Activated CD8-positive, alpha-beta memory T cell treated with anti-CD3 and anti-CD28 coated beads, Interleukin-2, amount 10 ng/mL, durations not matched to agents 7 days and 5 days (primary cell): Measurements from ENCODE around the gene NCKAP5L. TPM values are rescaled to one million over a fixed set of nuclear protein-coding genes. Genes with fewer than 3 reads are reported as not detected.
"Not testable (repeated sequence)": the region's sequence is repeated elsewhere in the genome, so short reads cannot be mapped to it uniquely, and the experiment has no call there.

Experiments
- ATAC-seq: fragments of 150-1000 bp; cut with Tn5 transposase; one replicate; pipeline ENCODE4 v1.10.0; 2021; ENCODE audit warnings: moderate library complexity
- CTCF ChIA-PET: fragments of 350-600 bp; sonication (Branson Sonifier 250); formaldehyde crosslinking; loops from one replicate; lab custom pipeline; 2021; ENCODE audit warnings: antibody characterized with exemption; lab: Charles Lee
- DNase-seq: peaks from one replicate; pipeline ENCODE4 v3.0.0-alpha.2; 2020
- H3K27ac Mint-ChIP-seq: one replicate; pipeline ENCODE4 v1.8.0; 2021; ENCODE audit warnings: mild to moderate bottlenecking, mixed read lengths
- H3K27me3 Mint-ChIP-seq: one replicate; pipeline ENCODE4 v1.8.0; 2021; ENCODE audit warnings: mixed read lengths
- H3K36me3 Mint-ChIP-seq: one replicate; pipeline ENCODE4 v1.8.0; 2021; ENCODE audit warnings: mild to moderate bottlenecking, mixed read lengths
- H3K4me1 Mint-ChIP-seq: one replicate; pipeline ENCODE4 v1.8.0; 2021; ENCODE audit warnings: mixed read lengths
- H3K4me3 Mint-ChIP-seq: one replicate; pipeline ENCODE4 v1.8.0; 2021; ENCODE audit warnings: mild to moderate bottlenecking, moderate library complexity, mixed read lengths
- H3K9me3 Mint-ChIP-seq: one replicate; pipeline ENCODE4 v1.8.0; 2022; ENCODE audit warnings: low read depth, mixed read lengths
- total RNA-seq, 2 experiments: library from RNA; stranded (reverse); gene quantifications; one replicate each; pipeline ENCODE4 v1.2.3, GENCODE V29; 2021

Gene NCKAP5L
- total RNA-seq, 2 experiments from 2014 or later: 1.1 to 1.4 TPM

DNA sequence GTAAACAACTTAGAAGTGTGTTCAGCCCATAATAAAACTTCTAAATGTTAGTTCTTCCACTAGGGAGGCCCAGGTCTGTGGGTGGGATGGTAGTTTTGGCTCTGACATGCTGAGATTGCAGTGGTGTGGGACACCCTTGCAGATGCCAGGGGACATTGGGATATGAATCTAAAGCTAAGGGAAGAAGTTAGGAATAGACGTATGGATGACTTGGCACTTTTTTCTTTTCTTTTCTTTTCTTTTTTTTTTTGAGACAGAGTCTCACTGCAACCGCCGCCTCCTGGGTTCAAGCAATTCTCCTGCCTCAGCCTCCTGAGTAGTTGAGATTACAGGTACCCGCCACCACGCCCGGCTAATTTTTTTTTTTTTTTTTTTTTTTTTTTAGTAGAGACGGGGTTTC is 55.1 kb downstream of the NCKAP5L start:
- not testable (repeated sequence) for H3K4me3 Mint-ChIP-seq, H3K36me3 Mint-ChIP-seq, ATAC-seq, DNase-seq, H3K27ac Mint-ChIP-seq, H3K9me3 Mint-ChIP-seq, H3K27me3 Mint-ChIP-seq
- peaks cover 11% of the 10 kb centered on the region for H3K4me1 Mint-ChIP-seq
- CTCF ChIA-PET: interaction anchor here (1.3 to 3.2 kb wide), 4 partner anchors 10 to 193 kb away, joined by 3 to 19 read pairs (median 10); partner anchors contain the start of gene TMBIM6

DNA sequence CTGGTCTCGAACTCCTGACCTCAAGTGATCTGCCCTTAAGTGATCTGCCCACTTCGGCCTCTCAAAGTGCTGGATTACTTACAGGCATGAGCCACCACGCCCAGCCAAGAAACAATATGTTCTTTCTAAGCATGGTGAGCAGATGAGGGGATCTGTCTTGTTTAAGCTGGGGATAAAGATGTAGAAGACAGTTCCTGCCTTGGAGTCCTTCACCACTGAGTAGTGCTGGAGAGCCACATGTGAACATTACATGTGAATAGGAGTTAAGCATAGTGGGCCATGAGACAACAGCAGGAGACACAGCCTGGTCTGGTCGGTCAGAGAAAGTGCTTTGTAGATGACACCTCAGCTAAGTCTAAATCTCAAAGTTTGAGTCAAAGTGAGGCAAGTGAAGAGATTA is 60.9 kb downstream of the NCKAP5L start:
- DNase-seq: no peak
- H3K27ac Mint-ChIP-seq: no peak overlapping the region
- H3K4me1 Mint-ChIP-seq: peaks cover 30% of the 10 kb centered on the region
- no peaks in the 10 kb centered on the region for H3K27me3 Mint-ChIP-seq
- peaks cover 30% of the 10 kb centered on the region for H3K36me3 Mint-ChIP-seq
- CTCF ChIA-PET: interaction anchor here (1.4 to 3.0 kb wide), 5 partner anchors 10 to 72 kb away, joined by 3 to 15 read pairs (median 11); partner anchors contain the start of gene TMBIM6
- no peaks in the 10 kb centered on the region for H3K9me3 Mint-ChIP-seq
- H3K4me3 Mint-ChIP-seq: no peak overlapping the region
- ATAC-seq: no peak

DNA sequence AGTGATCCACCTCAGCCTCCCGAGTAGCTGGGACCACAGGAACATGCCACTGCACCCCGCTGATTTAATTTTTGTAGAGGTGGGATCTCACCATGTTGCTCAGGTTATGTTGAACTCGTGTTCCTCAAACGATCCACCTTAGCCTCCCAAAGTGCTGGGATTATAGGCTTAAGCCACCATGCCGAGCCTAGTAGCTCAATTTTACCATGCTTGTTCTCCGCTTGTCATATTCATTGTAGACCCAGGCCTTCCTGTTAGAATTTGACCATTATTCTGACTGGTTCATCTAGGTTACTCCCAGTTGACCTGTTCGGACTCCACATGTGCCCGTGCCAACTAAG is 62.1 kb downstream of the NCKAP5L start:
- DNase-seq (no peak), ATAC-seq (no peak)
- no peaks in the 10 kb centered on the region for H3K9me3 Mint-ChIP-seq
- peaks cover 42% of the 10 kb centered on the region for H3K4me1 Mint-ChIP-seq
- H3K27ac Mint-ChIP-seq: no peak overlapping the region
- peaks cover 40% of the 10 kb centered on the region for H3K36me3 Mint-ChIP-seq
- CTCF ChIA-PET: interaction anchor here (1.2 to 3.3 kb wide), 4 partner anchors 9 to 25 kb away, joined by 3 to 20 read pairs (median 10); partner anchors contain the start of gene TMBIM6
- no peaks in the 10 kb centered on the region for H3K27me3 Mint-ChIP-seq
- no peak overlapping the region for H3K4me3 Mint-ChIP-seq

DNA sequence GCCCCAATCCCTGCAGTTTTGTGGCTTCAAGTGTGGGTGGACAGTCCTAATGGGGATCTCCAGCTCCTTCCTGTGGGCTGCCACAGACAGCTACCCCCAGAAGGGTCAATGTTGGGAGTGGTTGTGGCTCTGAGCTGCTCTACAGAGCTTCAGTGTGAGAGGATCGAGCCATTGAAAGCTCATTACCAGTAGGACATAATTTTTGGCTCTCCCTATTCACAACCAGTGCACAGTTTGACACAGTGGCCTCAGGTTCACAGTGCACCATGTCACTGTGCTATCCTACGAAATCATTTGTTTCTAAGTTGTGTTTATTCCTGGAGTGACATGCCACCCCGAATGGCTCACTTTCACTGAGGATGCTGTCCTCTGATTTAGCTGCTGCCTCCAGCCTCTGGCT is 64.1 kb downstream of the NCKAP5L start:
- ATAC-seq: no peak
- peaks cover 49% of the 10 kb centered on the region for H3K4me1 Mint-ChIP-seq
- no peak overlapping the region for H3K4me3 Mint-ChIP-seq
- H3K36me3 Mint-ChIP-seq: peaks cover 44% of the 10 kb centered on the region
- peak overlapping the region; percentile 85 for H3K27ac Mint-ChIP-seq
- no peak for DNase-seq
- H3K27me3 Mint-ChIP-seq: no peaks in the 10 kb centered on the region
- no peaks in the 10 kb centered on the region for H3K9me3 Mint-ChIP-seq
- CTCF ChIA-PET: interaction anchor here (0.7 to 4.9 kb wide), 9 partner anchors 9 to 126 kb away, joined by 3 to 81 read pairs (median 3); partner anchors contain the start of gene TMBIM6

DNA sequence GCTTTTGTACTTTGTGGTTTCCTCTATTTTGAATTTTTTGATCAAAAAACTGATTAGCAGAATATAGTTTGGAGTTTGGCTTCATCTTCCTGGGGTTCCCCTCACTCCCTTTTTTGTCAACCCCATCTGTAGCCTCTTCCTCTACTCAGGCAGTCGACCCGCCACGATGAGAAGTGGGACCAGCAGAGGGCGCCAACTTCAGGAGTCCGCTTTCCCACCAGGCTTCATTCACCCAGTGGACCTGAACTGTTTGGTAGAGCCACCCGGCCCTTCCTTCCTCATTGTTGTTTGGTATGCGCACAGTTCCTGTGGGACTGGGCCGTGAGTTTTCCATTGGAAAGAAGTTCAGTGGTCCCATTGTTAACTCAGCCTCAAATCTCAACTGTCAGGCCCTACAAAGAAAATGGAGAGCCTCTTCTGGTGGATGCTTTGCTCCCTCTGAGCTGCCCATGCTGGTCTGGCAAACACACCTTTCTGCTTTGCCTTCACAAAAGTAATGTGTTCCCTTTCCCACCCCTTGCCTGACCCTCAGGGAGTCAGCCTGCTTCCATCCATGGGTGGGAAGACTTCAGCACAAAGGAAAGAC is 65.1 kb downstream of the NCKAP5L start:
- H3K36me3 Mint-ChIP-seq: peaks cover 55% of the 10 kb centered on the region

DNA sequence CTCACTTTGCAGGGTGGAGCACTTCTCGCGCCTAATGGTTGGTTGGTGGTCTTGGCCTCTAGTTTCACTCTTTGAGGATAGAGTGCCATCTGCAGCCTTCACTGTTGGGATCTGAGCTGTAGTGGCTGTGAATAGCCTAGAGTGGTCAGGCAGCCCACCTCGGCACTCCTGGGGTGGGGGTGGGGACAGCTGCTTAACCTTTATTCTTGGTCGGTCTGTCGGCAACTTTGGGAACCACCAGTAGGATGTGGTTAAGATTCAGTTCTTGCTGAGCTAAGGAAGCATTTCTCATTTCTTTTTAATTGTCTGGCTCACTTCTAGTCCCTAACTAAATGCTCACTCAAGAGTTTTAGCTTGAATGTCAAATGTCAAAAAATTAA is 65.8 kb downstream of the NCKAP5L start:
- CTCF ChIA-PET: interaction anchor here (0.7 to 4.9 kb wide), 26 partner anchors 9 to 294 kb away, joined by 3 to 81 read pairs (median 4); partner anchors contain the start of genes BCDIN3D, NCKAP5L and TMBIM6
- Mint-ChIP-seq H3K9me3 (no peaks in the 10 kb centered on the region), H3K4me1 (peaks cover 51% of the 10 kb centered on the region), H3K27me3 (no peaks in the 10 kb centered on the region), H3K27ac (peak overlapping the region; percentile 85), H3K4me3 (no peak overlapping the region), H3K36me3 (peaks cover 61% of the 10 kb centered on the region)
- ATAC-seq (peak; percentile 41), DNase-seq (peak; percentile 64)

More for the DNA sequence above, 65.1 kb downstream of the NCKAP5L start:
- CTCF ChIA-PET: interaction anchor here (0.7 to 4.9 kb wide), 23 partner anchors 10 to 293 kb away, joined by 3 to 81 read pairs (median 4); partner anchors contain the start of genes BCDIN3D, NCKAP5L and TMBIM6
- peak; percentile 88 for DNase-seq
- no peaks in the 10 kb centered on the region for H3K9me3 Mint-ChIP-seq
- H3K4me1 Mint-ChIP-seq: peaks cover 52% of the 10 kb centered on the region
- peak overlapping the region; percentile 17 for H3K4me3 Mint-ChIP-seq
- ATAC-seq: peak; percentile 74
- peak overlapping the region; percentile 85 for H3K27ac Mint-ChIP-seq
- no peaks in the 10 kb centered on the region for H3K27me3 Mint-ChIP-seq

DNA sequence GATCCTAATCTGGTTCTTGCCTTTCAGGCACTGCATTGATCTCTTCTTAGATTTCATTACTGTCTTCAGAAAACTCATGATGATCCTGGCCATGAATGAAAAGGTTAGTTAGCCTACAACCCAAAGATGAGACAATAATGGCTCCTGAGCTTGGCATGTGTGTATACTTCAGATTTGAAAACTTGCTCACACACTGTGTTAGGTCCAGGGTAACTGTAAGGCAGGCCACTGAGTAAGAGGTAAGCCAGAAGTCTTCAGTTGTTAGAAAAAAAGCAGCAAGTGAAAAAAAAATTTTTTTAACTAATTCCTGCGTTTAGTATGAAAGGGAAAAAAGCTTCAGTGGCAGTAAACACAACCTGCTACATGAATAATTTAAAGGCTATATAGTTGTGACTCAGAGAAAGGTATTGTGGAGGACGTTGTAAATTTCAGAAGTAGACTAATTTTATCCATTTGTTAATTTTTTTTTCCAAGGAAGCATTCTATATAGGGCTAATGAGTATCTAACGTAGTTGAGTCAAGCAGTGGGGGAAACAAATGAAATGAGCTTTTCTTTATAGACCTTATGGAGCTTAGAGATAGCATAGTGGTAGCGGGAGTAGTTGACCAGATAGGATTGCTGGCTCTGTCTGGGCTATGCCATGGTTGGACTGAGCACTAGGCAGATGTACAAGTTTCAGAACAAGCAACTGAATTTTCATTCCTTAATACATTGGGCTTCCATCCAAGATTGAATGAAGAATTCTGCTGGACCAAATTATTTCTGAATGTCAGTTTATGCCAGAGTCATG is 66.3 kb downstream of the NCKAP5L start:
- Mint-ChIP-seq H3K27me3 (no peaks in the 10 kb centered on the region), H3K4me3 (no peak overlapping the region), H3K27ac (peak overlapping the region; percentile 85), H3K9me3 (no peaks in the 10 kb centered on the region), H3K36me3 (peaks cover 67% of the 10 kb centered on the region), H3K4me1 (peaks cover 51% of the 10 kb centered on the region)
- ATAC-seq (peak; percentile 14), DNase-seq (no peak)
- CTCF ChIA-PET: interaction anchor here (0.7 to 4.9 kb wide), 26 partner anchors 9 to 294 kb away, joined by 3 to 81 read pairs (median 4); partner anchors contain the start of genes BCDIN3D, NCKAP5L and TMBIM6

DNA sequence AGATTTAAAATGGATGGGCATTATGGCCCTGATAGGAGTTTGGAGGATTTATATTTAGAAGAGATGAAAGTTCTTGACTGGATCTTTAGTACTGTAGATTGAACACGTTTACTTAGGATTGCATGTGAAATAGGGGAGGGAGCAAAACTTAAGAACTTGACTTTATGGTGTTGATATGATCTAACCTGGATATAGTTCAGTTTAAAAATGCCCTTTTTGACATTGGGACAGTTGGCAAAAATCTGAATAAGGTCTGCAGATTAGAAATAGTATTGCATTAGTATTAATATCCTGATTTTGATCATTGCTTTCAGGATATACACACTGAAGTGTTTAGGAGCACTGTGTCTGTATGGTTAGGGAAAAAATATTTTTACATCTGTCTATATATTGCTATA is 77.2 kb downstream of the NCKAP5L start:
- peak overlapping the region; percentile 57 for H3K4me3 Mint-ChIP-seq
- H3K4me1 Mint-ChIP-seq: peaks cover 75% of the 10 kb centered on the region
- no peaks in the 10 kb centered on the region for H3K27me3 Mint-ChIP-seq
- H3K9me3 Mint-ChIP-seq: no peaks in the 10 kb centered on the region
- DNase-seq (no peak), ATAC-seq (no peak)
- peaks cover 64% of the 10 kb centered on the region for H3K36me3 Mint-ChIP-seq
- H3K27ac Mint-ChIP-seq: peak overlapping the region; percentile 94
- CTCF ChIA-PET: interaction anchor here (1.4 to 3.7 kb wide), 5 partner anchors 10 to 195 kb away, joined by 3 to 22 read pairs (median 13); partner anchors contain the start of gene TMBIM6

DNA sequence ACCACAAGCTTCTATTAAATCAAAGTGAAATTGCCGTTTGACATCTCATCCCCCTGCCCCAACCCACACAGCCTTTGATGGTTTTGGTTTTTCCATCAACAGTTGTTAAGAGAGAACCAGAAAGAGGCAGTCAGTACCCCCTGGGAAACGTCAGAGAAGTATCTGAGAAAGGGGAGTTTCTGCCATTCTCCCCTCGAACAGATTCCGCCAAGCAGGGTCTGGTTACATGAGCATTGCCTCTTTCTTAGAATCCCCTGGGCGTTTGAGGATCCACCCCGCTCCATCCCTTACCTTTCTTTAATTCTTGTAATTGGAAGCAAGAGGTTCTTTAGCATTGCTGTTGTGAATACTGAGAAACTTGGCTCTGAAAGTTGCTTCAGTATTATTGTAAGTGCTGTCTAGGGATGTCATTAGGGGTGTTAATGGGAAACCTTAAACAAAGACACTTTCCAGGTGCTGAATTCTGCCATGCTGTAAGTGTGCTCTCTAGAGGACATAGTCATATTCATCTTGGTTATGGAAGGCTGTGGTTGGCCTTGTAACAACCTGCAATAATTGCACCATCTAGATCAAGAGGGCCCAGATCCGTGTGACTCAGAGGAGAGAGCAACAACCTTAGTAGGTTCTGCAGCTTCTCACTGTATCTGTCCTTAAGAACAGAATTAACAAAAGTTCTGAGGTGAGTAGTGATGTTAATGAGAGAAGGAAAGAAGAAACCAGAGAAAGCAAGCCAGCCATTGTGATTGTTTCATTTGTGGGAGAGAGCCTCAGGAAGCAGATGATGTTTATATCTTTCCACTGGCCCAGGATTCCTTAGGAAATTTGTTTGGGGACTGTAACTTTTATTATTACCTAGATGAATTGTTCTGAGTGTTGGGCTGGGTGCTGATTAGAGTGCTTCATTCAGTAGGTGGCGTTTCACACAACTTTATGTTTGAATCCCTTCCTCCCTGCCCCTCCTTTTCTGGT is 77.9 kb downstream of the NCKAP5L start:
- peak overlapping the region; percentile 94 for H3K27ac Mint-ChIP-seq
- DNase-seq: peak; percentile 79
- H3K36me3 Mint-ChIP-seq: peaks cover 58% of the 10 kb centered on the region
- CTCF ChIA-PET: interaction anchor here (1.4 to 3.7 kb wide), 6 partner anchors 8 to 195 kb away, joined by 3 to 22 read pairs (median 5); partner anchors contain the start of gene TMBIM6
- H3K9me3 Mint-ChIP-seq: no peaks in the 10 kb centered on the region
- no peaks in the 10 kb centered on the region for H3K27me3 Mint-ChIP-seq
- peaks cover 78% of the 10 kb centered on the region for H3K4me1 Mint-ChIP-seq
- H3K4me3 Mint-ChIP-seq: peak overlapping the region; percentile 57
- ATAC-seq: peak; percentile 85

DNA sequence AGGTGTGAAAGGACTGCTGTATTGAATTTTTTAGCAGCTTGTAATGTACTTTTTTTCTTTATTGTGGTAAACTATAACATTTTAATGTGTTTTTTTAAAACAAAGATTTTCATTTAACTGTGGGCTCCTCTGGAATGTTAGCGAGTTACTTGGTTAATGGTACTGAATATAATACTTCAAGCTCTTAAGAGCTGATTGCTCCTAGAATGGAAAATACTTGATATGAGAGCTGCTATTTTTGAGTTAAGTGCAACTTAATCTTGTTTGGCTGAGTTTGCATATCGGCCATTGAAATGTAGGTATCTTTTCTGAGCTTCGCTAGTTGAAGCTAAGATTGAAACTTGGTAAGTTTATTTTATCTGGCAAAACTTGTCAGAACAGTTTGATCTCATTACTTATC is 79.4 kb downstream of the NCKAP5L start:
- CTCF ChIA-PET: interaction anchor here (0.8 to 3.7 kb wide), 9 partner anchors 8 to 363 kb away, joined by 3 to 22 read pairs (median 4); partner anchors contain the start of genes COX14 and TMBIM6
- Mint-ChIP-seq H3K27me3 (no peaks in the 10 kb centered on the region), H3K36me3 (peaks cover 58% of the 10 kb centered on the region), H3K9me3 (no peaks in the 10 kb centered on the region), H3K4me3 (peak overlapping the region; percentile 57), H3K4me1 (peaks cover 86% of the 10 kb centered on the region), H3K27ac (peak overlapping the region; percentile 94)
- ATAC-seq (no peak), DNase-seq (no peak)

DNA sequence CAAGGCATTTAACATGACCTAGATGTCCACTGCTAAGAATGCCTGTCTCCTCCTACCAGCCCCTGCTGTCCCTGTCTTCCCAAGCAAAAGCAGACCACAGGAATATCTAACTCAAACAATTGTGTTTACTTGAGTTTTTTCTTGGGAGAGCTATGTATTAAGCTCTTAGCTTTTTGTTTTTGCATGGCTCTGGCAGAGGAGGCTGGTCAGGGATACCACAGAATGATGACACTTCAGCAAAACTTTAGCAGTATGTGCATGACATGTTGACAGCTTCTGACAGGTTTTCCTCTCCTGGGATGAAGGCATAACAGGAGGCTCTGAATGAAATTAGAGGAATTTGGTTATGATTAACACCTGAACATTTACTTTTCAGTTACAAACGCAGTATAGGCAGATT is 79.9 kb downstream of the NCKAP5L start:
- CTCF ChIA-PET: interaction anchor here (0.8 to 3.7 kb wide), 6 partner anchors 10 to 364 kb away, joined by 3 to 22 read pairs (median 4); partner anchors contain the start of gene COX14
- peaks cover 57% of the 10 kb centered on the region for H3K36me3 Mint-ChIP-seq
- DNase-seq: no peak
- peaks cover 86% of the 10 kb centered on the region for H3K4me1 Mint-ChIP-seq
- H3K27me3 Mint-ChIP-seq: no peaks in the 10 kb centered on the region
- H3K4me3 Mint-ChIP-seq: peak overlapping the region; percentile 22
- ATAC-seq: no peak
- H3K9me3 Mint-ChIP-seq: no peaks in the 10 kb centered on the region
- peak overlapping the region; percentile 84 for H3K27ac Mint-ChIP-seq

DNA sequence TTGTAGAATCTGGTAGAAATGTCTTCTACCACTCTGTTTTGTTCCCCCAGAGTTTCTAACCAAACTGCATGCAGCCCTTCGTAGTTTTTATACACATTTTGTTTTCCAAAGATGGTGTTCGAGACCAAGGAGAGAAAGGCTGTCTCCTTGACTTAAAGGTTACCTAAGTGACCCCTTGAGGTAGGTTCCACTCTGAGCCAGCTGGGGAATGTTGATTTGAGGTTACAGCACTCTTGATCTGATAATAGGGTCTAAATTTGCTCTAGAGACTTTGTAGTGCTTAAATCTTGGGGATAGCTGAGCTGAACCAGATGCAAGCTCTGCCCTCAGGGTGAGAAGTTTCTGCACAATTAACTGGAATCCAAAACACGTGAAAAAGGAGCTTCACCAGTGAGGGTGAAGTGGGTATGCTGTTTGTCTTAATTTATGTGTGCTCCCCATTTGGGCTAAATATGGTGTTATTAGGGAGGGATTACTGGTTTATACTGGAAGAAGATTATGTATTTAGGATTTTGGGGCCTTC is 83.8 kb downstream of the NCKAP5L start:
- CTCF ChIA-PET: interaction anchor here (0.6 to 4.6 kb wide), 8 partner anchors 9 to 115 kb away, joined by 3 to 18 read pairs (median 4); no protein-coding TSS in a partner anchor
- ATAC-seq (no peak), DNase-seq (no peak)
- Mint-ChIP-seq H3K27ac (peak overlapping the region; percentile 76), H3K27me3 (no peaks in the 10 kb centered on the region), H3K36me3 (peaks cover 46% of the 10 kb centered on the region), H3K9me3 (no peaks in the 10 kb centered on the region), H3K4me3 (peak overlapping the region; percentile 26), H3K4me1 (peaks cover 70% of the 10 kb centered on the region)
